Myocyte (in vitro differentiated cells): ENCODE measurements around the gene FAM53A. TPM values are rescaled to one million over a fixed set of nuclear protein-coding genes. Genes with fewer than 3 reads are reported as not detected.

Source experiments
- DNase-seq: peaks from one replicate; pipeline ENCODE4 v3.0.0-alpha.2; 2012; ENCODE audit warnings: low read depth
- total RNA-seq: library from RNA; depleted of rRNA; stranded (reverse); fragments of >200 nt; gene quantifications from 2 replicates; pipeline ENCODE4 v1.2.3, GENCODE V29; 2014

Gene FAM53A
- total RNA-seq, 1 donor from 2014 or later, result 10.9 TPM

GRCh38 chr4:1623821-1624518 is 60.1 kb downstream of the FAM53A start:
- DNase-seq, result no peak

GRCh38 chr4:1623400-1623799 is 60.7 kb downstream of the FAM53A start:
- no peak for DNase-seq

GRCh38 chr4:1622956-1623355 is 61.2 kb downstream of the FAM53A start:
- no peak for DNase-seq

GRCh38 chr4:1622238-1622637 is 61.9 kb downstream of the FAM53A start:
- no peak for DNase-seq

- DNase-seq, result no peak
These were observed 62.6 kb downstream of the FAM53A start for GRCh38 chr4:1621526-1621925.

GRCh38 chr4:1619151-1619672 is 64.9 kb downstream of the FAM53A start:
- no peak for DNase-seq

GRCh38 chr4:1618438-1618837 is 65.7 kb downstream of the FAM53A start:
- DNase-seq, result no peak

- DNase-seq, result no peak
These were observed 67.6 kb downstream of the FAM53A start for GRCh38 chr4:1616557-1616930.

- no peak for DNase-seq
These were observed 68.1 kb downstream of the FAM53A start for GRCh38 chr4:1615786-1616556.

GRCh38 chr4:1614854-1615595 is 69.1 kb downstream of the FAM53A start:
- no peak for DNase-seq

- DNase-seq, result no peak
These were observed 69.6 kb downstream of the FAM53A start for GRCh38 chr4:1614502-1614853.

- DNase-seq, result no peak
These were observed 70.1 kb downstream of the FAM53A start for GRCh38 chr4:1614049-1614448.

GRCh38 chr4:1613099-1613495 is 71.0 kb downstream of the FAM53A start:
- no peak for DNase-seq

GRCh38 chr4:1612278-1613098 is 71.6 kb downstream of the FAM53A start:
- no peak for DNase-seq

GRCh38 chr4:1611501-1611870 is 72.6 kb downstream of the FAM53A start:
- no peak for DNase-seq

GRCh38 chr4:1610791-1611500 is 73.2 kb downstream of the FAM53A start:
- no peak for DNase-seq

- DNase-seq, result no peak
These were observed 74.0 kb downstream of the FAM53A start for GRCh38 chr4:1609901-1610790.

- DNase-seq, result no peak
These were observed 75.2 kb downstream of the FAM53A start for GRCh38 chr4:1608821-1609500.
